ENCODE measurements around the gene DNA2.
"Not testable (repeated sequence)": the region's sequence is repeated elsewhere in the genome, so short reads cannot be mapped to it uniquely, and the experiment has no call there.

DNA sequence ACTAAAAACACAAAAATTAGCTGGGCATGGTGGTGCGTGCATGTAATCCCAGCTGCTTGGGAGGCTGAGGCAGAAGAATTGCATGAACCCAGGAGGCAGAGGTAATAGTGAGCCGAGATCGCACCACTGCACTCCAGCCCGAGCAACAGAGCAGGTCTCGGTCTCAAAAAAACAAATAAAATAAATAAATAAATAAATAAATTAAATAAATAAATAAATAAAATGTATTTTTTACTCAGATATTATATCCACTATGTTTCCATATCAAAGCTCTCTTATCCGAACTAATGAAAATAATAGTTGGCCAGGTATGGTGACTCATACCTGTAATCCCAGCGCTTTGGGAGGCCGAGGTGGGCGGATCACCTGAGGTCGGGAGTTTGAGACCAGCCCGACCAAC is 46.8 kb upstream of the DNA2 start:
- TF ChIP-seq CTCF (IDR thresholded peaks at IDR 0.05; ENCODE audit: poor library complexity); EZH2 (IDR thresholded peaks at IDR 0.05; ENCODE audit: borderline replicate concordance); EZH2phosphoT487 (IDR thresholded peaks at IDR 0.05; ENCODE audit: low read depth, severe bottlenecking, unreplicated experiment): not testable (repeated sequence)

Measured in hepatocyte (in vitro differentiated cells).